IMR-90 (cell line): ENCODE data around the gene LDLRAD4. TPM values are rescaled to one million over a fixed set of nuclear protein-coding genes. Genes with fewer than 3 reads are reported as not detected.

Source experiments
- ATAC-seq: fragments of 200-7000 bp; cut with Tn5 transposase; 2 replicates; pipeline ENCODE4 v1.9.1; 2020; ENCODE audit warnings: low read depth, mild to moderate bottlenecking, moderate library complexity
- BruUV-seq: library from RNA; stranded (reverse); fragments of 400-500 nt; replicated peaks from 2 replicates; lab custom pipeline; 2021; lab: Mats Ljungman, UMichigan
- CTCF ChIA-PET: fragments of 300-600 bp; formaldehyde crosslinking; extraction: SDS; loops from one replicate; lab custom pipeline; 2021; ENCODE audit warnings: antibody characterized with exemption; lab: Yijun Ruan, JAX
- POLR2A ChIA-PET: fragments of 300-600 bp; sonication (Branson Sonifier 250); formaldehyde crosslinking; loops from one replicate; lab custom pipeline; 2022; ENCODE audit warnings: antibody characterized with exemption; ENCODE audit not compliant: unreplicated experiment; lab: Charles Lee
- DNase-seq: peaks from one replicate; pipeline ENCODE4 v3.0.0; 2013
- H2AFZ ChIP-seq: replicated peaks from 2 replicates; pipeline ENCODE3; 2013; ENCODE audit warnings: low read length, mild to moderate bottlenecking; ENCODE audit not compliant: poor library complexity
- H2AK5ac ChIP-seq: 2 replicates; pipeline ENCODE4 v1.6.1; 2013; ENCODE audit warnings: low read depth, low read length, inconsistent platforms
- H2AK9ac ChIP-seq: replicated peaks from 2 replicates; pipeline ENCODE3; 2013; ENCODE audit warnings: mild to moderate bottlenecking, low read depth, low read length, moderate library complexity; ENCODE audit not compliant: poor library complexity
- H2BK120ac ChIP-seq: 2 replicates; pipeline ENCODE4 v1.6.1; 2013; ENCODE audit warnings: low read depth, low read length, inconsistent platforms
- H2BK15ac ChIP-seq: 3 replicates; pipeline ENCODE4 v1.6.1; 2013; ENCODE audit warnings: low read depth, low read length, inconsistent platforms
- H2BK20ac ChIP-seq: 2 replicates; pipeline ENCODE4 v1.6.1; 2013; ENCODE audit warnings: low read depth, mild to moderate bottlenecking, inconsistent platforms, low read length, moderate library complexity
- H2BK5ac ChIP-seq: 2 replicates; pipeline ENCODE4 v1.6.1; 2013; ENCODE audit warnings: mild to moderate bottlenecking, low read depth, low read length, inconsistent platforms; ENCODE audit not compliant: poor library complexity, severe bottlenecking
- H3K14ac ChIP-seq: replicated peaks from 2 replicates; pipeline ENCODE4 v1.6.1; 2013; ENCODE audit warnings: low read depth, low read length, inconsistent platforms
- H3K18ac ChIP-seq: 2 replicates; pipeline ENCODE4 v1.6.1; 2013; ENCODE audit warnings: low read depth, low read length, control low read depth
- H3K23ac ChIP-seq: 2 replicates; pipeline ENCODE4 v1.6.1; 2013; ENCODE audit warnings: low read depth, low read length, inconsistent platforms
- H3K27ac ChIP-seq: 2 replicates; pipeline ENCODE4 v1.5.1; 2013; ENCODE audit warnings: mild to moderate bottlenecking, control low read depth, low read length; ENCODE audit not compliant: insufficient read depth
- H3K27me3 ChIP-seq: 2 replicates; pipeline ENCODE4 v1.6.1; 2013; ENCODE audit warnings: low read length; ENCODE audit not compliant: control insufficient read depth, insufficient read depth
- H3K36me3 ChIP-seq: 2 replicates; pipeline ENCODE4 v1.6.1; 2013; ENCODE audit warnings: low read length, mixed read lengths; ENCODE audit not compliant: control insufficient read depth, insufficient read depth
- H3K4ac ChIP-seq: 2 replicates; pipeline ENCODE4 v1.6.1; 2013; ENCODE audit warnings: low read depth, low read length, inconsistent platforms
- H3K4me1 ChIP-seq: 2 replicates; pipeline ENCODE4 v1.6.1; 2013; ENCODE audit warnings: low read length, mixed read lengths; ENCODE audit not compliant: control insufficient read depth, insufficient read depth
- H3K4me2 ChIP-seq: 2 replicates; pipeline ENCODE4 v1.6.1; 2013; ENCODE audit warnings: low read depth, mild to moderate bottlenecking, control low read depth, low read length, moderate library complexity
- H3K4me3 ChIP-seq: 2 replicates; pipeline ENCODE4 v1.5.1; 2013; ENCODE audit warnings: low read depth, mild to moderate bottlenecking, control low read depth, low read length, moderate library complexity; ENCODE audit not compliant: insufficient read depth
- H3K56ac ChIP-seq: 2 replicates; pipeline ENCODE4 v1.6.1; 2013; ENCODE audit warnings: low read length, inconsistent platforms; ENCODE audit not compliant: insufficient read depth; ENCODE audit errors: extremely low read depth
- H3K79me1 ChIP-seq, 2 experiments: 2 replicates each; pipeline ENCODE4 v1.6.1; 2013; ENCODE audit warnings: low read length in 2 of 2, inconsistent platforms in 1 of 2, low read depth in 1 of 2
- H3K9ac ChIP-seq: 2 replicates; pipeline ENCODE4 v1.6.1; 2013; ENCODE audit warnings: low read depth, low read length, control low read depth
- H3K9me1 ChIP-seq: 2 replicates; pipeline ENCODE4 v1.6.1; 2013; ENCODE audit warnings: low read length, inconsistent platforms; ENCODE audit not compliant: insufficient read depth
- H3K9me3 ChIP-seq: 2 replicates; pipeline ENCODE4 v1.6.1; 2013; ENCODE audit warnings: low read length; ENCODE audit not compliant: control insufficient read depth, insufficient read depth
- H4K20me1 ChIP-seq: 2 replicates; pipeline ENCODE4 v1.6.1; 2013; ENCODE audit warnings: low read length, inconsistent platforms; ENCODE audit not compliant: insufficient read depth
- H4K5ac ChIP-seq: 2 replicates; pipeline ENCODE4 v1.6.1; 2013; ENCODE audit warnings: mild to moderate bottlenecking, low read depth, low read length, control low read depth
- H4K8ac ChIP-seq, 2 experiments: 2 replicates each; pipeline ENCODE4 v1.6.1; 2013; ENCODE audit warnings: low read depth in 2 of 2, low read length in 2 of 2, control low read depth in 1 of 2, inconsistent platforms in 1 of 2
- H4K91ac ChIP-seq: 2 replicates; pipeline ENCODE4 v1.6.1; 2013; ENCODE audit warnings: low read depth, low read length, inconsistent platforms; ENCODE audit not compliant: insufficient read depth
- MAFK ChIP-seq: IDR thresholded peaks from 2 replicates; pipeline ENCODE4 v1.6.1; 2012; ENCODE audit warnings: low read depth, low read length, improper control_type of control experiment
- POLR2A ChIP-seq: IDR thresholded peaks from 2 replicates; pipeline ENCODE4 v1.6.1; 2012; ENCODE audit warnings: mild to moderate bottlenecking, low read depth, low read length
- WGBS, 2 experiments: methylation state at CpG; one replicate each; pipeline versions ENCODE4 v1.1.5 to v1.1.7; 2013; ENCODE audit warnings: missing lambda C conversion rate in 2 of 2; ENCODE audit not compliant: insufficient read length in 1 of 2; ENCODE audit errors: extremely low coverage in 2 of 2; 5-methylcytosine and 5-hydroxymethylcytosine counted together
- dilution Hi-C: fragments of 300-500 bp; cut with HindIII; formaldehyde crosslinking; loops from one replicate; pipeline ENCODE4 v1.14.3; 2018; ENCODE audit warnings: low sequenced_read_pairs; ENCODE audit not compliant: unreplicated experiment
- in situ Hi-C: fragments of 300-500 bp; cut with MboI; formaldehyde crosslinking; loops from 3 replicates; pipeline ENCODE4 v1.14.3; 2019; ENCODE audit warnings: low sequenced_read_pairs, inconsistent platforms, mixed read lengths
- intact Hi-C: fragments of 100-400 bp; cut with micrococcal nuclease; formaldehyde crosslinking; loops from 2 replicates; pipeline ENCODE4 v1.10.0; 2022
- polyA plus RNA-seq, 3 experiments: library from polyadenylated mRNA; depleted of rRNA; stranded (reverse); fragments of >200 nt; gene quantifications; 2 replicates each; pipeline ENCODE4 v1.2.3, GENCODE V29; 2012; ENCODE audit warnings: low replicate concordance in 1 of 3
- total RNA-seq: library from RNA; depleted of rRNA; stranded (reverse); fragments of >200 nt; gene quantifications from 2 replicates; pipeline ENCODE4 v1.2.3, GENCODE V29; 2012

LDLRAD4 gene
- total and polyA plus RNA-seq, 2 of the 4 experiments (the other 2 are of a cell fraction) = not detected

DNA sequence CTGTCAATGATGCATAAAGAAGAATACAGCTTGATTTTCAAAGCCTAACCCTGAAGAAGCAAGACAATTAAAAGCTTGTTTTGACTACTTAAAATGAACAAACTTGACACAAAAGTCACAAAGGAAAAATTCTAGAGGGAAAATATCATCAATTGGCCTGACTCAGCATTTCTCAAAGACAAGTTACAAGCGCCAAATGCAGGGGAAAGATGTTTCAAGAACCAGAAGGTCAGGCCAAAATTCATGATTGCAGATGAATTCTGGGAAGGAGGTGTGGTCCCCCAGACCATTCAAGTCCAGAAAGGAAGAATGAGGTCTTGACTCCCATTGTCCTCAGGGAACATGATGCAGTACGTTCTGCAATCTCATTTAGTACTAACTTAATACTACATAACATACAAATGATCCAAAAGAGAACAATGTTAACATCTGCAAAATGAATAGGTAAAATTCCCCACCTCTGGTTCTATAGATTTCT, 443.3 kb downstream of the LDLRAD4 start:
- no peak overlapping the region for H3K56ac ChIP-seq
- H3K9me3 ChIP-seq = no peaks in the 10 kb centered on the region
- H3K4me1 ChIP-seq = no peaks in the 10 kb centered on the region
- H3K9ac ChIP-seq = no peak overlapping the region
- no peaks in the 10 kb centered on the region for H3K27me3 ChIP-seq
- no peak for TF ChIP-seq POLR2A
- peak; percentile 98 for TF ChIP-seq MAFK
- H3K23ac ChIP-seq = no peak overlapping the region
- peaks cover 4% of the 10 kb centered on the region for H3K36me3 ChIP-seq
- POLR2A ChIA-PET = no interaction called here
- no peak overlapping the region for H3K27ac ChIP-seq
- DNase-seq (no peak), ATAC-seq (no peak)
- no peak overlapping the region for H2BK20ac ChIP-seq
- H3K9me1 ChIP-seq = no peaks in the 10 kb centered on the region
- BruUV-seq = no TSS peak
- H3K4me3 ChIP-seq = no peak overlapping the region
- H3K79me1 ChIP-seq = peaks cover 0 to 1% of the 10 kb centered on the region in 2 experiments; a peak in 1 of 4 replicates
- WGBS, 2 experiments = no CpG with 5 or more reads among the region's 2 CpGs
- no peak overlapping the region for H4K5ac ChIP-seq
- H2AK5ac ChIP-seq = no peak overlapping the region
- no peaks in the 10 kb centered on the region for H4K20me1 ChIP-seq
- intact Hi-C loops = no loop called here
- no peak overlapping the region for H4K8ac ChIP-seq
- H2BK5ac ChIP-seq = no peak overlapping the region
- no peak overlapping the region for H2BK15ac ChIP-seq
- no peak overlapping the region for H2AFZ ChIP-seq
- H3K18ac ChIP-seq = no peak overlapping the region
- no peak overlapping the region for H3K4me2 ChIP-seq
- CTCF ChIA-PET = no interaction called here
- no peak overlapping the region for H3K14ac ChIP-seq
- H2AK9ac ChIP-seq = no peak overlapping the region
- no peak overlapping the region for H3K4ac ChIP-seq
- in situ Hi-C loops = no loop called here
- dilution Hi-C loops = no loop called here
- H2BK120ac ChIP-seq = no peak overlapping the region
- no peak overlapping the region for H4K91ac ChIP-seq
